DMS53 treated with DMSO at 0.1 percent for 48 hours (cell line): ENCODE measurements around the gene INPP5A.
"Not testable (repeated sequence)": the region's sequence is repeated elsewhere in the genome, so short reads cannot be mapped to it uniquely, and the experiment has no call there.

Experiments used
- DNase-seq: peaks from one replicate; lab custom pipeline; 2025; ENCODE audit not compliant: unreplicated experiment; lab: John Stamatoyannopoulos, UW

Gene INPP5A

DNA sequence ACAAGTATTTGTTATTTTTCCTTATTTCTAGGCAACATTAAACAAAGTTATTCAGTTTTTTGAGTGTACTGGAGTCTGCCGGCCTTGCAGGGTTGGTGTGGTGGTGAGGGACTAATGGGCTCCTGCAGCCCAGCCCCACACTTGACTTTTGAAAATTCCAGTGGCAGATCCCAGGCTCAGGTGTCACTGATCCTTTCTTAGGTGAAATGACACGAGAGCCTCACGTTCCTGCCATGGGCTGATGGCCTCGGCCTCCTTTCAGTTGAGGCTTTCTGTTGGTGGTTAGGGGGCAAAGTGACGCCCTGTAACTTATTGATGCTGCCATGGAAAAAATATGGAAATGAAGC lies 130.4 kb downstream of the INPP5A start:
- DNase-seq, result no peak

DNA sequence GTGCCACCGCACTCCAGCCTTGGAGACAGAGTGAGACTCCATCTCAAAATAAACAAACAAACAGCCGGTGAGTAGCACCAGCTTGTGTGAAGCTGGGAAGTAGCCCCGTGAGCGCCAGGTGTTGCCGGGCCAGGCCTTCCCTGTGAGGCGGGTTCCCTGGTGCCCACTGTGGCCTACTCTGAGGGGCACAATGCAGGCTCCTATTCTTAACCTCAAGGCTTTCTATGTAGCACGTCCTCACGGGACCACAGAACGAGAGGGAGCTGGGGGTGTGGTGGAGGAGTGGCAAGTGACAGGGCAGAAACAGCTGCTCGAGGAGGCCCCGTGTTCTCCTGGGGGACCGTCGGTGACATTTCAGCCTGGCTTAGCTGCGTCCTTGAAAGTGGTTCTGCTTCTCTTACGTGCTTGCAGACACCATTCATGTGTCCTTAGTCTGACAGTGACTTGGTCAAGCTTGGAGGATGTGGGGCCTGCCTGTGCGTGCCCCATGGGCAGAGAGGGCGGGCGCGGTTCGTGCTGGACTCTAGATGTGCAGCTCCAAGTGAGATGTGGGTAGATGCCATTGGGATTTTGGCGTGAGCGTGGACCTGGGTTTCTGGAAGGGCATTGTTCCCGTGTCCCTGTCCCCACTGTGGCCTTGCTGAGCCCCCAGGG lies 131.7 kb downstream of the INPP5A start:
- no peak for DNase-seq

DNA sequence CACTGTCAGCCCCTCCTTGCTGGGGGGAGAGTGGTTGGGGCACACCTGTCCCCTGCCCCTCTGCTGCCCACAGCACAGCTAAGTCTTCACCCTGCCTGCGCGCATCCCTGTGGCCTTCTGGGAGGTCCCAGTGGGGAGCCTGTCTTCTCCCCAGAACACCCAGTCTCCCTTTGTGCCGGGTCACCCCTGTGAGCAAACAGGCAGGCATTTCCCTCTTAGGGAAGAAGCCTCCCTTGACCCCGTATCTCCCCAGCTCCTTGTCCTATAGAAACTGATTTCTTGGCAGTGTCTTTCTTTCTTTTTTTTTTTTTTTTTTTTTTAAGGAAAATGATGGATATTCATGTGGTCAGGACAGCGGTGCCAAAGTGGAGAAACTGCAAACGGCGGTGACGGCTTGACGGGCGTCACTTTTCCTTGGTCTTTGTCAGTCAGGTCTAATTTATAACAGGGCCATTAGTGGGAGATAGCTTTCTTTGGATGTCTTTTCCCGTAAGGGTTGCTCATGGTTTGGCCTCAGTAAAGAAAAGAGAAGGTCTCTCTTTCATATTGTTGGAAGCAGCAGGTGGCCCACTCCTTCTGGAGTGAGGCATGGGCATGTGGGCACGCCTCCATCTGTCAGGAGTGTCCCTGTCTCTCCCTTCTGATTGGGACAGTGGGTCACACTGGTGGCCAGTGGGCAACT lies 133.1 kb downstream of the INPP5A start:
- no peak for DNase-seq

DNA sequence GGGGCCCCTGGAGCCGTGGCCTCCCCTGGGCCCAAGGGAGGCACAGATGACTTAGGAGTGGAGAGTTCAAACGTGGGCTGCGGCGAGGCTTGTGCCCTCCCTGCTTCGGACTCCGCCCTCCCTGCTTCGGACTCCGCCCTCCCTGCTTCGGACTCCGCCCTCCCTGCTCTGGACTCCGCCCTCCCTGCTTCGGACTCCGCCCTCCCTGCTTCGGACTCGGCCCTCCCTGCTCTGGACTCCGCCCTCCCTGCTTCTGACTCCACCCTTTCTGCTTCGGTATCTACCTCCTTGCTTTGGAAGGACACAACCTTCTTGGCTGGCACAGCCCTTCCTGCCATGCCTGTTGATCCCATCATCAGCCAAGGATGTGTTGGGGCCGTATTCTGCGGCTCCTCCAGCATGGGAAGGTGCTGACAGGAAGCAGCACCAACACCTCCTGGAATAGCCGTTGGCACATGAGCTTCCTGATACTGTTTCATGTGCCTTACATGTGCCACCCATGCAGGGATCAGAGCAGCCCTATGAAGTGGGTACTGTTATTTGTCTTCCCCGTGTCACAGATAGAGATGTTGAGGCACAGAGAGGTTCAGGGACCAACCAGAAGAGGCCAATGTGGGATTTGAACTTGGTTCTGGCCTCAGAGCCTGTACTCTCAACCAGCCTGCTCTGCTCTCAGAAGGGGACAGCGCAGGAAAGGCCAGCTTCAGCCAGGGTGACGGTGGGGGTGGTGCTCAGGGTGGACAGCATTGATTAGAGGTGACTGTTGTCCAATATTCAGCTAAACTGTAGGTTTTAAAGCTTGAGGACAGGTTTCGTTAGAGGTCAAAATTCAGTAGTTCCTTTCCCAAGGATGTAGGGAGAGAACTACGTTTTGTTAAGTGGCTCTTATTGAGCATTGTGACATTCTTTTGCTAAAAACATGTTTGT lies 133.9 kb downstream of the INPP5A start:
- DNase-seq, result no peak

DNA sequence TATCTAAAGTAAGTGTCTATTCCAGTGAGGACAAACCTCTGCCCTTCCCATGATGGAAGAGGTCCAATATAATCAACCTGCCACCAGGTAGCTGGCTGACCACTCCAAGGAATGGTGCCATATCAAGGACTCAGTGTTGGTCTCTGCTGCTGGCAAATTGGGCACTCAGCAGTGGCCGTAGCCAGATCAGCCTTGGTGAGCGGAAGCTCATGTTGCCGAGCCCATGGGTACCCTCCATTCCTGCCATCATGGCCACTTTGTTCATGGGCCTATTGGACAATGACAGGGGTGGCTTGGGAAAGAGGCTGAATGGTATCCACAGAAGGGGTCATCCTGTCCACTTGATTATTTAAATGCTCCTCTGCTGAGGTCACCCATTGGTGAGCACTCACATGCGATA lies 136.2 kb downstream of the INPP5A start:
- not testable (repeated sequence) for DNase-seq

DNA sequence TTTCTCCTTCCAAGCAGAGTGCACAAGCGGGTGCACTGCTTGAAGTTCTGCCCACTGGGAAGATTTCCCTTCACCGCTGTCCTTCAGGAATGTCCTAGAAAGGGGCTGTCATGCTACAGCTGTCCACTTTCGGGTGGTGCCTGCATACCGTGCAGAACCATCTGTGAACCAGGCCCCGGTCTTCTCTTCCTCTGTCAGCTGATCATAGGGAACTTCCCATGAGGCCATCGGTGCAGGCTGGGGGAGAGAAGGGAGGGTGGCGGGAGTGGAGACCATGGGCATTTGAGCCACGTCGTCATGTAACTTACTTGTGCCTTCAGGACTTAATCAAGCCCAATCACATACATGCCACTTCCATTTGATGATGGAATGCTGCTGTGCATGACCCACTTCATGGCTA lies 136.7 kb downstream of the INPP5A start:
- no peak for DNase-seq

DNA sequence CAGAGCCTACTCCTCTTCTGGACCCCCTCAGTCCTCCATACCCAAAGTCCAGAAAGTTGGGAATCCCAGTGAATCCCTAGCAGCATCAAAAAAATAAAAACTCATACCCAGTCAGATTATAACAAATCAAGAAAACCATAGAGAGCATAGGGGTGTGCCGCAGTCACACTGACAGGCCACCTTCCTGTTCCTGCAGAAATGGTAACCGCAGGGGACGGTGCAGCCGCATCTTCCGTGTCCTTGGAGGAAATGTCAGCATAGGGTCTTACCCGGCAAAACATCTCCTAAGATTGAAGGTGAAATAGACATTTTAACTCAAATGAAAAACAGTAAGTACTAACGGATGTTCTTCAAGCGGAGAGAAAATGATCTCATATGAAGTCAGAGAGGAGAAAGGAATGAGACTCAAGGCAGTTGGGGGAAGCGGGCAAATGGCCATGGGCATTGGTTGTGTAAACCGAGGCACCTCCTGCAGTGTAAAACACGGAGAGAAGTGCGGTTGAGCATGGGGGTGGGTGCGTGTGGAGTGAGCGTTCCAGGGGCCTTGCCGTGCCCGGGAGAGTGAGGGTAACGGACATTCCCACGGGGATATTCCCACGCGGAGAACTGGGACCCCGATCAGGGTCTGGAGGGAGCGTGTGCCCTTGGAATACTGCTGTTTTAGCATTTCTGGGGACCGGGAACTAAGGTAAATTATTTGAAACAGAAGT lies 137.6 kb downstream of the INPP5A start:
- no peak for DNase-seq

DNA sequence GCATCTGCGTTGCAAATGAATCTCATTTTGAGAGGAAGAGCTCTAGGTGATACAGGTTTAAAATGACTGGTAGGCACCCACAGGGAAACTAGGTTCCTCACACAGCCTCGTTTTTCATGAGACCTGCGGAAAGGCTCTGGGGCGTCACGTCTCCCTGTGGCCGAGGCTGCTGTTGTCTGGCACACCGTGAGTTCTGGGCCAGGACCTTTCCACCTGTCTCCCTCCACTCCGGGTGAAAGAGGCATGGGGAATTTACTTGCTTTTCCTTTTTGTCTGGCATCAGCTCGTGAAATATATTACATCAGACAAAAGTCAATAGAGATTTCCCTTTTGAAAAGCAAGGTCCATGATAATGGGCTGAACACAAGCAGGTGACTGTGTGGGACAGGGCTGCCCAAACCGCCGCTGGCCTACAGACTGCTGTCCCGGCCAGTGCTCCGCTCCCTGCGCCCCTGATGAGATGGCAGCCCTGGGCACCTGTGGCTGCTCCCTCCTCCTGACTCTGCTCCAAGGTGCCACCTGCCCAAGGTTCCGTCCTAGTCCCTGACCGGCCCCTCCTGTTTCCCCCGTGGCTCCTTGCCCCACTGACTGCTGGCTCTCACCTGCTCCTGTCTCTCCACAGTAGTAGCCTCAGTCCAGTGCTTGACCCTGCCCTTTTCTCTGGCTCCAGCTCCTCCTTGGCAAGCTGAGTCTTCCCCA lies 138.8 kb downstream of the INPP5A start:
- DNase-seq, result no peak

DNA sequence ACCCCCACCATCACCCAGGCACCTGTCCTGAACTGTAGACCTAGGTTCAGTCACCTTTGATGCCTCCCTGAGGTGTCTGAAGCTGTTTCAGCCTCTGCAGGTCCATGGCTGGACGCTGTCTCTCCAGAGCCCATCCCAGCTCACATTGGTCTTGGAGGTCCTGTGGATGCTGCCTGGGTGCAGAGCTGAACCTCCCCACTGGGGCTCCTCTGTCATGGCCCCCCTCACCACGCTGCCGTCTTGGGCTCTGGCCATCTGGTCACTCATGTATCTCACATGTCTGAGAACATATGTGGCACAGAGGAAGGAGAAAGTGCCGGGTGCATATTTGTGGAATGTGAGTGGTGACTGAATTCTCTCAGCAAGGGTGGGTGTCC lies 139.5 kb downstream of the INPP5A start:
- no peak for DNase-seq

DNA sequence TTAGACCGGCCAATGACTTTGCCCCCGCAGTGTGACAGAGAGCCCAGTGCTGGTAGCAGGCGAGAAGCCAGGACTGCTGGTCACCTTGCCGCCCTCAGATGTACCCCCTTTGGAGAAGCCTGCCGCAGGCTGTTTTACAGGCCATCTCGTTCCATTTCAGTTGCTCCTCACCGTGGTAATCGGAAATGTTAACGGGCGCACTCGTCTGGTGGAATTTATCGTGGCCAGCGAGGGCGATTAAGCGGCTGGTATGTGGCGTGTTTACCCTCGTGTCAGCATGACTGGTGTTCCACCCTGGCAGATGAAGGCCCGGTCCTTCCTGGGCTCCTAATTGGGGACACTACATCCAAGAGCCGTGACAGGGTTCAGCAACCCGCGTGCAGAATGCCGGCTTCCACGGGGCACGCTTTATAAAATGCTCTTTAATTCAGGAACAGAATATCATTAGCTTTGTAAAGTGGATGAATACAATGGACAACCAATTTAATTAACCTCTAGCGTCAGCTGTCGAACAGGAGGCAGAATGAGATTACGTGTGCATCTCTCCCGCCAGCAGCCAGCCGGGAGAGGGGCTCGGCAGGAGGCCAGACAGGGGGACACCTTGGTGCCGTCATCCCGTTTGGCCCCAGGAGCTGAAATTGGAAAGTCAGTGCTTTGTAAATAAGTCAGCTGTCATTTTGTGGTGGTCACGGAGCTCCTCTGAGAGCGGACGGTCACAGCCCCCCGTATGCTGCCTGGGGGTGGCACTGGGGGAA lies 140.1 kb downstream of the INPP5A start:
- DNase-seq, result no peak

DNA sequence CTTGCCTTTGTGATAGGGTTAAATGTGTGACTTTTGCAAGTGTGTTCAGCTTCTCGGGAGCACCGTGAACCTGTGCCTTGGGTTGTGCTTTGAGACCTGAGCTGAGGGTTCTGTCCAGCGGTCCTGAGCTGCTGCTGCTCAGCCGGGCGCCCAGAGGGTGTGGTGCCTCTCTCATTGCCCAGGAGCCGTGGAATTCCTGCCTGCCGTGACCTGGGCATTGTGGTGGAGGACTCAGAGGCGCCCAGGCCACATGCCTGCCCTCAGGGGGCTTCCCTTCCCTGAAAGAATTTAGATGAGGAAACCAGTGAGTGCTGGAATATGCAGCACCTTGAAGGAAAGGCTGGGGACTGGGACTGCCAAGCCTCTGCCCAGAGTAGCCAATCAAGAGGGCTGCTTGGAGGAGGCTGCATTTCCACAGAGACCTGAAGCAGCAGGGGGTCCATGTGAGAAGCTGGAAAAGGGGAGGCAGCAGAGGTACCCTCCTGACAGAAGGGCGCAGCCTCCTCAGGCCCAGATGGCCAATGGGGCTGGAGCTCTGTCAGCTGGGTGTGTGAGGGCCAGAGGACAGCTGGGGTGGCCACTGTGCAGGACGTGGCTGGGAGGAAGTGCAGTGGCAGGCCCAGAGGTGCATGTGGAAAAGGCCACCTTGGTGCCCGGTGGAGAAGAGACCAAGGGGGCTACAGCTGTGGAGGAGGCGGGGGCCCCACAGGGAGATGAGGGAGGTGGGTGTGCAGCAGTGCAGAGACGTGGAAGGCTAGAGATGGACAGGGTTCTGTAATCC lies 141.0 kb downstream of the INPP5A start:
- DNase-seq, result no peak

DNA sequence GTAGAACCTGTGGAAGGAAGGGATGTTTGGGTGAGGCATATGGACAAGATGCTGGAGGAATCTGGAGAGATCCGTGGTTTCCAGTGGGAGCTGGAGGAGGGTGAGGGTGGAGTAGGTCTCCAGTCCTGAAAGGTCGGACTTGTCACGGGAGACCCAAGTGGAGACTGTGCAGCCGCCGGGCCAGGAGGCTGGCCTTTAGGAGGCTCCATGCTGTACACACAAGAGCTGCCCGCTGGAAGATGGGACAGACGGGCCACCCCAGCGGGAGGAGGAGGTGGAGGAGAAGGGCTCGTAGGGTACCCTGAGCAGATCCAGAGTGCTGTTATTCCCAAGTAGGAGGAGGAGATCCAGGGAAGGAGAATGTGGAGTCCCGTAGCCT lies 141.6 kb downstream of the INPP5A start:
- no peak for DNase-seq

DNA sequence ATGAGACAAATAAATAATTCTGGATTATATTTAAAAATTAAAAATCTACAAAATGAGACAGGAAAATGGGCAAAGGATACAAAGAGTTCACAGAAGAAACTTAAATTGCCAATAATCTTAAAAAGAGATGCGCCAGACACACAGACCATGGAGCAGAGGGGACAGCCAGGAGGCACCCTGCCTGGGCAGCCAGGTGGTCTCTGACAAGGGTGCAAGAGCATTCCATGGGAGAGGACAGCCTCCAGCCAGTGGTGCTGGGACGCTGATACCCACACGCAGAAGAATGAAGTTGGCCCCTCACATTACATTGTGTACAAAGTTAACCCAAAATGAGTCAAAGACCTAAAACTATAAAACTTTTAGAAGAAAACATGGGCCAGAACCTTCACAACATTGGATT lies 142.1 kb downstream of the INPP5A start:
- no peak for DNase-seq

DNA sequence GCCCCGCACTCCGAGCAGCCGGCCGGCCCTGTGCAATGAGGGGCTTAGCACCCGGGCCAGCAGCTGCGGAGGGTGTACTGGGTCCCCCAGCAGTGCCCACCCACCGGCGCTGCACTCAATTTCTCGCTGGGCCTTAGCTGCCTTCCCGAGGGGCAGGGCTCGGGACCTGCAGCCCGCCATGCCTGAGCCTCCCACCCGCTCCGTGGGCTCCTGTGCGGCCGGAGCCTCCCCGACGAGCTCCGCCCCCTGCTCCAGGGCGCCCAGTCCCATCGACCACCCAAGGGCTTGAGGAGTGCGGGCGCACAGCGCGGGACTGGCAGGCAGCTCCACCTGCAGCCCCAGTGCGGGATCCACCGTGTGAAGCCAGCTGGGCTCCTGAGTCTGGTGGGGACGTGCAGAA lies 143.2 kb downstream of the INPP5A start:
- not testable (repeated sequence) for DNase-seq

DNA sequence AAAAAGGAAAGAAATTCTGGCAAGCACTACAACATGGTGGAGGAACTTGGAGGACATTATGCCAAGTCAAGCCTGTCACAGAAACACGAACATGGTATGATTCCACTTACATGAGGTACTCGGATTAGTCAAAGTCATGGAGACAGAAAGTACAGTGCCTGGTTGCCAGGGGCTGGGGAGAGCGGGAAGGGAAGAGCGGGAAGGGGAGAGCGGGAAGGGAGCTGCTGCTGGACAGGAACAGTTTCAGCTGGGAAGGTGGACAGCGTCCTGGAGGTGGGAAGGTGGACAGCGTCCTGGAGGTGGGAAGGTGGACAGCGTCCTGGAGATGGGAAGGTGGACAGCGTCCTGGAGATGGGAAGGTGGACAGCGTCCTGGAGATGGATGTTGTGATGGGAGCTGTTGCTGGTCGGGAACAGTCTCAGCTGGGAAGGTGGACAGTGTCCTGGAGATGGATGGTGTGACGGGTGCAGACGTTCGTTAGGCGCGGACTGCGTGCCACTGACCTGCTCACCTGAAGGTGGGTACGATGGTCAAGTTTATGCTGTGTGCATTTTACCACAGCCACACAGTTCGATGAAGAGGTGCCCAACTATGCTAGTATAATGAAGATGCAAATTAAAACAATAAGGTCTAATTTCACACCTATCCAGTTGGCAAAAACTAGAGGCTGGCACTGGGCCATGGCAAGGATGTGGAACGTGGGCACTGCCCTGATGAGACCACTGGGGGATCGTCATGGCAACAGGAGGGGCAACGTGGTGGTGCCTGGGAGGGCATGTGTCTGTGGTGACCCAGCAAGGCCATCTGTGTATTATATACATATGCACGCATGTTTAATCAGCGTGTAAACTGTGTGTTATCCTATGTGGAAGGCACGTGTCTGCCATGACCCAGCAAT lies 144.5 kb downstream of the INPP5A start:
- no peak for DNase-seq

DNA sequence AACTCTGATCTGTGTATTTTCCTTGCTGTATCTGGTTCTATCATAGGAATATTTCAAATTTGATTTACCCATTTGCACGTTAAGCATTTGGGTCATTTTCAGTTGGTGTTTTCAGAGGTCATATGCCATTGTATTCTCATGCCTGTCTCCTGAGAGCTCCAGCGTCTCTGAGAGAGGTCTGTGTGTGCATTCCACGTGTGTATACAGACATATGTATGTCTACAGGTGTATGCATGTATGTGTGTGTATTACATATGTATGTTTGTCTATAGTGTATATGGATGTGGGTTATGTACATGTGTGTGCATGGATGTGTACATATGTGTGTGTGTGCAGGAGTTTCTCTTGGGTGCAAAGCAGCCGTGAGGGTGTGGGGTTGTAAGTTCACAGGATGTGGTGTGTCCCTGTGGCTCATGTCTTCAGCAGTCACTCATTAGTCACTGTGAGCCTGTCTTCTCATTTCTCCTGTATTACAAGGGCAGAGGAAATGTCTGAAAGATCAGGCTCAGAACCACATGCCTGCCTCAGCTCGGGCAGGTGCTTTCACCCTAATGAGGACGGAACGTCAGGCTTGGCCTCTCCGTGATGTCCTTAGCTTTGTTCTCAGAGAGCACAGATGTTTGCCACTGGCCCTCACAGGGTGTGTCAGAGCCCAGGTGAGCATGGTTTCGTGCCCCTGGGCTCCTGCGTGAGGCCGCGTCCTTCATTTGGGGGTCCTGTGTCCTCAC lies 146.7 kb downstream of the INPP5A start:
- DNase-seq, result no peak

DNA sequence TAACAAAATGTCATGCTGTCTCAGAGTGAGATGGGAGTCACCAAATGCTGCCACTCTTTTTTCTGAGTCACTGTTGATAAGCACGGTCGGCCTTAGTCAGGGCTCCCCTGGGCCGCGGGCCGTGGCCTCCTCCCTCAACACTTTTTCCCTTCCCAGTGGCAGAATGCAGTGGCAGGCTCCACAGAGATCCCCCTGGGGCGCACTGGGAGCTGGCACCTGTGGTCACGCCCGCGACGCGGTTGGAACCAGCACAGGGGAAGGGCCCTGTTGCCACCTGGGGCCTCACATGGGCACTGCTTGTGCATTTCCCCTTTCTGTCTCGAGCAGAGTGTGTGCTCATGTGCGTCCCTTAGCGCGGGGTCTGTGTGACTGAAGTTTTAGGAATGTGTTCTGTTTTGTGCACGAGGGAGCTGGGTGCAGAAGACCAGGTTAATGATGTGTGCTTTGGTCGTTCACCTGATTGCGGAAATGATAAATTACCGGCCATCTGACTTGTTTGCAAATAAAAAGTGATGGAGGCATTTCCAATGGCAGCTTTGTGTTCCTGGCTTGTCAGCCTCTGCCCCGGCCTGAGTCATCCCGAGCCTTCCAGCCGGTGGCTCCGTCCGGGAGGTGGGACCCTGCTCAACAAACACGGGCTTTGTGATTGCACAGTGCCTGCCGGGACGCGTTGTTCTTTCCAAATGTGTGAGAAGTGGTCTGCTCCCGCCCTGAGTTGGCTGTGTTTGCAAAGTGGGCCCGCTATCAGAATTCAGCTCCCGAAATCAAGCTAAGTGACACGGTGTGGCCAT lies 147.7 kb downstream of the INPP5A start:
- no peak for DNase-seq
